ENCODE data around the gene SLC6A4.

Gene SLC6A4

GRCh38 chr17:30173649-30174048 is 61.8 kb downstream of the SLC6A4 start:
- TF ChIP-seq CTCF (IDR thresholded peaks at IDR 0.05), result no peak
- no peaks in the 10 kb centered on the region for H3K4me1 ChIP-seq (ENCODE audit: control insufficient read depth in 1 of 2, insufficient read depth in 1 of 2, low read depth in 1 of 2, low read length in 1 of 2)

GRCh38 chr17:30172560-30172959 is 62.9 kb downstream of the SLC6A4 start:
- Histone ChIP-seq H3K9me3 (no peaks in the 10 kb centered on the region), H3K4me1 (ENCODE audit: control insufficient read depth in 1 of 2, insufficient read depth in 1 of 2, low read depth in 1 of 2, low read length in 1 of 2) (no peaks in the 10 kb centered on the region), H3K27me3 (no peaks in the 10 kb centered on the region), H3K27ac (no peak overlapping the region), H3K4me3 (ENCODE audit: low read depth in 1 of 2, low read length in 1 of 2) (no peak overlapping the region), H3K36me3 (peaks cover 21% of the 10 kb centered on the region)
- no peak for TF ChIP-seq CTCF (IDR thresholded peaks at IDR 0.05)

More at GRCh38 chr17:30173649-30174048, 61.8 kb downstream of the SLC6A4 start:
- no peak overlapping the region for H3K4me3 ChIP-seq (ENCODE audit: low read depth in 1 of 2, low read length in 1 of 2)
- H3K27me3 ChIP-seq, result no peaks in the 10 kb centered on the region
- no peak overlapping the region for H3K27ac ChIP-seq
- no peaks in the 10 kb centered on the region for H3K9me3 ChIP-seq
- peaks cover 27% of the 10 kb centered on the region for H3K36me3 ChIP-seq

GRCh38 chr17:30170415-30170987 is 65.0 kb downstream of the SLC6A4 start:
- H3K4me3 ChIP-seq (ENCODE audit: low read depth in 1 of 2, low read length in 1 of 2), result no peak overlapping the region
- H3K9me3 ChIP-seq, result no peaks in the 10 kb centered on the region
- H3K36me3 ChIP-seq, result peaks cover 14% of the 10 kb centered on the region
- no peak overlapping the region for H3K27ac ChIP-seq
- H3K27me3 ChIP-seq, result no peaks in the 10 kb centered on the region
- TF ChIP-seq CTCF (IDR thresholded peaks at IDR 0.05), result no peak
- H3K4me1 ChIP-seq (ENCODE audit: control insufficient read depth in 1 of 2, insufficient read depth in 1 of 2, low read depth in 1 of 2, low read length in 1 of 2), result no peaks in the 10 kb centered on the region

- Histone ChIP-seq H3K9me3 (no peaks in the 10 kb centered on the region), H3K4me1 (ENCODE audit: control insufficient read depth in 1 of 2, insufficient read depth in 1 of 2, low read depth in 1 of 2, low read length in 1 of 2) (no peaks in the 10 kb centered on the region), H3K27ac (no peak overlapping the region), H3K4me3 (ENCODE audit: low read depth in 1 of 2, low read length in 1 of 2) (no peak overlapping the region), H3K27me3 (no peaks in the 10 kb centered on the region), H3K36me3 (peaks cover 6% of the 10 kb centered on the region)
- no peak for TF ChIP-seq CTCF (IDR thresholded peaks at IDR 0.05)
Measured at GRCh38 chr17:30165960-30166359, 69.5 kb downstream of the SLC6A4 start.

GRCh38 chr17:30165147-30165546 is 70.3 kb downstream of the SLC6A4 start:
- H3K36me3 ChIP-seq, result peaks cover 6% of the 10 kb centered on the region
- no peaks in the 10 kb centered on the region for H3K9me3 ChIP-seq
- H3K4me3 ChIP-seq (ENCODE audit: low read depth in 1 of 2, low read length in 1 of 2), result no peak overlapping the region
- no peaks in the 10 kb centered on the region for H3K4me1 ChIP-seq (ENCODE audit: control insufficient read depth in 1 of 2, insufficient read depth in 1 of 2, low read depth in 1 of 2, low read length in 1 of 2)
- H3K27ac ChIP-seq, result no peak overlapping the region
- no peaks in the 10 kb centered on the region for H3K27me3 ChIP-seq
- no peak for TF ChIP-seq CTCF (IDR thresholded peaks at IDR 0.05)

GRCh38 chr17:30164531-30164930 is 71.0 kb downstream of the SLC6A4 start:
- Histone ChIP-seq H3K27me3 (no peaks in the 10 kb centered on the region), H3K27ac (no peak overlapping the region), H3K4me1 (ENCODE audit: control insufficient read depth in 1 of 2, insufficient read depth in 1 of 2, low read depth in 1 of 2, low read length in 1 of 2) (no peaks in the 10 kb centered on the region), H3K9me3 (no peaks in the 10 kb centered on the region), H3K36me3 (peaks cover 6% of the 10 kb centered on the region), H3K4me3 (ENCODE audit: low read depth in 1 of 2, low read length in 1 of 2) (no peak overlapping the region)
- no peak for TF ChIP-seq CTCF (IDR thresholded peaks at IDR 0.05)
